Loucy (cell line): ENCODE results near the gene ZNF341.

Experiments
- H2AFZ ChIP-seq: fragments of 200-600 bp; sonication (generic); 2 replicates; pipeline ENCODE4 v1.6.0; 2016; ENCODE audit warnings: antibody characterized with exemption, mild to moderate bottlenecking, low read length, moderate library complexity
- H3F3A ChIP-seq: fragments of 200-600 bp; 2 replicates; pipeline ENCODE4 v1.6.0; 2016; ENCODE audit warnings: antibody characterized with exemption, low read depth, mild to moderate bottlenecking
- H3K27me3 ChIP-seq: fragments of 200-600 bp; sonication (generic); 2 replicates; pipeline ENCODE4 v1.6.1; 2014; ENCODE audit warnings: low read length, mild to moderate bottlenecking; ENCODE audit not compliant: insufficient read depth, poor library complexity, severe bottlenecking
- H3K36me3 ChIP-seq: fragments of 200-600 bp; sonication (generic); 2 replicates; pipeline ENCODE4 v1.6.1; 2016; ENCODE audit warnings: low read length; ENCODE audit not compliant: insufficient read depth
- H3K4me1 ChIP-seq: fragments of 200-600 bp; sonication (generic); 2 replicates; pipeline ENCODE4 v1.5.1; 2014; ENCODE audit warnings: low read length, mild to moderate bottlenecking; ENCODE audit not compliant: insufficient read depth, poor library complexity, severe bottlenecking
- H3K4me2 ChIP-seq: fragments of 200-600 bp; sonication (generic); 2 replicates; pipeline ENCODE4 v1.6.0; 2014; ENCODE audit warnings: antibody characterized with exemption, low read length, low read depth, mild to moderate bottlenecking; ENCODE audit not compliant: poor library complexity, severe bottlenecking
- H3K4me3 ChIP-seq: fragments of 200-600 bp; sonication (generic); 2 replicates; pipeline ENCODE4 v1.5.1; 2014; ENCODE audit warnings: low read length, mild to moderate bottlenecking, mixed read lengths; ENCODE audit not compliant: poor library complexity, severe bottlenecking
- H3K79me2 ChIP-seq: fragments of 200-600 bp; sonication (generic); 2 replicates; pipeline ENCODE4 v1.6.1; 2014; ENCODE audit warnings: low read length; ENCODE audit not compliant: insufficient read depth
- H3K9ac ChIP-seq: fragments of 200-600 bp; sonication (generic); 2 replicates; pipeline ENCODE4 v1.6.0; 2014; ENCODE audit warnings: mild to moderate bottlenecking, low read depth, low read length, moderate library complexity; ENCODE audit not compliant: poor library complexity, severe bottlenecking
- H3K9me2 ChIP-seq: fragments of 200-600 bp; sonication (generic); replicated peaks from 2 replicates; pipeline ENCODE4 v1.6.1; 2016; ENCODE audit warnings: low read depth, low read length, mixed read lengths
- H3K9me3 ChIP-seq: fragments of 200-600 bp; sonication (generic); 2 replicates; pipeline ENCODE4 v1.6.1; 2014; ENCODE audit warnings: mild to moderate bottlenecking, antibody characterized with exemption, low read length, low read depth; ENCODE audit not compliant: insufficient read depth
- H4K20me1 ChIP-seq: fragments of 200-600 bp; sonication (generic); 2 replicates; pipeline ENCODE4 v1.6.0; 2014; ENCODE audit warnings: antibody characterized with exemption, low read length, mild to moderate bottlenecking; ENCODE audit not compliant: insufficient read depth, poor library complexity, severe bottlenecking
- CTCF ChIP-seq: fragments of 200-600 bp; sonication (generic); conservative IDR thresholded peaks from 2 replicates; pipeline ENCODE4 v1.5.1; 2014; ENCODE audit warnings: mild to moderate bottlenecking, antibody characterized with exemption, low read length
- EZH2phosphoT487 ChIP-seq: fragments of 200-600 bp; IDR thresholded peaks from 2 replicates; pipeline ENCODE4 v1.6.1; 2018; ENCODE audit warnings: antibody characterized with exemption, mild to moderate bottlenecking, moderate library complexity, borderline replicate concordance

The ZNF341 gene

GRCh38 chr20:33739493-33739892, 7.7 kb downstream of the ZNF341 start:
- Histone ChIP-seq H3K4me2 (no peak overlapping the region), H3K27me3 (no peaks in the 10 kb centered on the region), H3K79me2 (no peaks in the 10 kb centered on the region), H3K9ac (no peak overlapping the region), H2AFZ (no peak overlapping the region), H3K9me3 (peaks cover 15% of the 10 kb centered on the region), H3K9me2 (no peaks in the 10 kb centered on the region), H3F3A (no peaks in the 10 kb centered on the region), H4K20me1 (no peaks in the 10 kb centered on the region), H3K36me3 (no peaks in the 10 kb centered on the region), H3K4me1 (no peaks in the 10 kb centered on the region), H3K4me3 (no peak overlapping the region)
- TF ChIP-seq EZH2phosphoT487 (no peak), CTCF (no peak)

GRCh38 chr20:33740189-33740588, 8.4 kb downstream of the ZNF341 start:
- TF ChIP-seq CTCF (no peak), EZH2phosphoT487 (no peak)
- H3K4me1 ChIP-seq: no peaks in the 10 kb centered on the region
- H3K9me3 ChIP-seq: peaks cover 15% of the 10 kb centered on the region
- no peak overlapping the region for H2AFZ ChIP-seq
- no peak overlapping the region for H3K4me2 ChIP-seq
- no peaks in the 10 kb centered on the region for H3K9me2 ChIP-seq
- no peak overlapping the region for H3K9ac ChIP-seq
- no peaks in the 10 kb centered on the region for H3F3A ChIP-seq
- H3K79me2 ChIP-seq: no peaks in the 10 kb centered on the region
- no peaks in the 10 kb centered on the region for H3K36me3 ChIP-seq
- H3K27me3 ChIP-seq: no peaks in the 10 kb centered on the region
- H4K20me1 ChIP-seq: no peaks in the 10 kb centered on the region
- no peak overlapping the region for H3K4me3 ChIP-seq

GRCh38 chr20:33744181-33744580, 12.4 kb downstream of the ZNF341 start:
- Histone ChIP-seq H2AFZ (no peak overlapping the region), H3K36me3 (no peaks in the 10 kb centered on the region), H3K4me3 (no peak overlapping the region), H3K4me1 (no peaks in the 10 kb centered on the region), H3K27me3 (no peaks in the 10 kb centered on the region), H3K9me2 (no peaks in the 10 kb centered on the region), H3K4me2 (no peak overlapping the region), H3K9me3 (no peaks in the 10 kb centered on the region), H3K79me2 (no peaks in the 10 kb centered on the region), H4K20me1 (no peaks in the 10 kb centered on the region), H3K9ac (no peak overlapping the region), H3F3A (no peaks in the 10 kb centered on the region)
- TF ChIP-seq CTCF: no peak
- no peak for TF ChIP-seq EZH2phosphoT487
